ENCODE data around the gene SLC35B3. TPM values are rescaled to one million over a fixed set of nuclear protein-coding genes. Genes with fewer than 3 reads are reported as not detected.

SLC35B3 gene
- total RNA-seq, 1 experiment from 2014 or later, result 16.7 TPM

- no peak overlapping the region for H3K4me3 ChIP-seq (ENCODE audit: low read depth in 2 of 2, low read length in 2 of 2)
- H3K4me1 ChIP-seq (ENCODE audit: control insufficient read depth, insufficient read depth, low read length), result no peaks in the 10 kb centered on the region
- H3K36me3 ChIP-seq (ENCODE audit: control insufficient read depth, insufficient read depth, low read length), result no peaks in the 10 kb centered on the region
- TF ChIP-seq POLR2AphosphoS5 (IDR thresholded peaks at IDR 0.05; ENCODE audit: low read depth, low read length) (no peak), TCF7L2 (IDR thresholded peaks at IDR 0.05; ENCODE audit: low read depth, low read length) (no peak), SIN3A (IDR thresholded peaks at IDR 0.05; ENCODE audit: borderline replicate concordance, insufficient read depth, low read depth, low read length) (no peak), REST (IDR thresholded peaks at IDR 0.05; ENCODE audit: insufficient read depth in 1 of 2, low read depth in 2 of 2, low read length in 1 of 2) (no peak)
- TF ChIP-seq, protein P1, sequence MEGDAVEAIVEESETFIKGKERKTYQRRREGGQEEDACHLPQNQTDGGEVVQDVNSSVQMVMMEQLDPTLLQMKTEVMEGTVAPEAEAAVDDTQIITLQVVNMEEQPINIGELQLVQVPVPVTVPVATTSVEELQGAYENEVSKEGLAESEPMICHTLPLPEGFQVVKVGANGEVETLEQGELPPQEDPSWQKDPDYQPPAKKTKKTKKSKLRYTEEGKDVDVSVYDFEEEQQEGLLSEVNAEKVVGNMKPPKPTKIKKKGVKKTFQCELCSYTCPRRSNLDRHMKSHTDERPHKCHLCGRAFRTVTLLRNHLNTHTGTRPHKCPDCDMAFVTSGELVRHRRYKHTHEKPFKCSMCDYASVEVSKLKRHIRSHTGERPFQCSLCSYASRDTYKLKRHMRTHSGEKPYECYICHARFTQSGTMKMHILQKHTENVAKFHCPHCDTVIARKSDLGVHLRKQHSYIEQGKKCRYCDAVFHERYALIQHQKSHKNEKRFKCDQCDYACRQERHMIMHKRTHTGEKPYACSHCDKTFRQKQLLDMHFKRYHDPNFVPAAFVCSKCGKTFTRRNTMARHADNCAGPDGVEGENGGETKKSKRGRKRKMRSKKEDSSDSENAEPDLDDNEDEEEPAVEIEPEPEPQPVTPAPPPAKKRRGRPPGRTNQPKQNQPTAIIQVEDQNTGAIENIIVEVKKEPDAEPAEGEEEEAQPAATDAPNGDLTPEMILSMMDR (IDR thresholded peaks at IDR 0.05), result no peak
- DNase-seq (ENCODE audit: low read depth, low spot score), result no peak
- H3K27ac ChIP-seq (ENCODE audit: low read length), result no peak overlapping the region
- CTCF ChIA-PET, result no interaction called here
- intact Hi-C loops (cut with micrococcal nuclease; ENCODE audit: unreplicated experiment) (no loop called here), in situ Hi-C loops (cut with HindIII; ENCODE audit: low pct_unique_long_range_greater_than_20kb, low sequenced_read_pairs) (no loop called here)
- no peaks in the 10 kb centered on the region for H3K9me3 ChIP-seq (ENCODE audit: control insufficient read depth, insufficient read depth, low read depth, low read length)
- no peak for ATAC-seq
- peaks cover 4% of the 10 kb centered on the region for H3K27me3 ChIP-seq (ENCODE audit: control insufficient read depth, insufficient read depth, low read length)
- POLR2A ChIA-PET, result no interaction called here
- no TSS peak for BruUV-seq (replicated peaks)
These were observed 32.8 kb downstream of the SLC35B3 start for GRCh38 chr6:8402546-8402945.

DNA sequence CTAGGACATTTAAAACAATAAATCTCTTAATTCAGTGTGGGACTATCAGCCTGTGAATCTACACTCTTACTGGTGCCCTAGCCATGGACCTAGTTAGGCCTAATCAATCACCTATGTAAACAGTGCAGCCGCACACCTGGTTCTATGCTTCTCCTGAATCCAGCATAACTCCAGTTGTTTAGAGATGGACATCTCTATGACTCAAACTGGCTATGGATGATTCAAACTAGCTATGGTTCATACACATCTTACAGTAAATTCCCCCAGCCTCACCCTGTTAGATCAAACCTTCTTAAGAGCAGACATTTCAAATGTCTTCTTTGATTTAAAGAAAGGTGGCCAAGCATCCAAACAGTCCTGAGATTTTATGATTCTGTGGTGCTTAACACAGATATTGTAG is 34.7 kb downstream of the SLC35B3 start:
- ATAC-seq, result no peak
- TF ChIP-seq, protein P1 (IDR thresholded peaks at IDR 0.05), result no peak
- TF ChIP-seq TCF7L2 (IDR thresholded peaks at IDR 0.05; ENCODE audit: low read depth, low read length), result no peak
- no peak for TF ChIP-seq POLR2AphosphoS5 (IDR thresholded peaks at IDR 0.05; ENCODE audit: low read depth, low read length)
- no peak for TF ChIP-seq REST (IDR thresholded peaks at IDR 0.05; ENCODE audit: insufficient read depth in 1 of 2, low read depth in 2 of 2, low read length in 1 of 2)
- no peak for TF ChIP-seq SIN3A (IDR thresholded peaks at IDR 0.05; ENCODE audit: borderline replicate concordance, insufficient read depth, low read depth, low read length)
- Histone ChIP-seq H3K36me3 (ENCODE audit: control insufficient read depth, insufficient read depth, low read length) (no peaks in the 10 kb centered on the region), H3K4me1 (ENCODE audit: control insufficient read depth, insufficient read depth, low read length) (no peaks in the 10 kb centered on the region), H3K27me3 (ENCODE audit: control insufficient read depth, insufficient read depth, low read length) (peaks cover 7% of the 10 kb centered on the region), H3K27ac (ENCODE audit: low read length) (no peak overlapping the region), H3K4me3 (ENCODE audit: low read depth in 2 of 2, low read length in 2 of 2) (no peak overlapping the region), H3K9me3 (ENCODE audit: control insufficient read depth, insufficient read depth, low read depth, low read length) (no peaks in the 10 kb centered on the region)
- ChIA-PET POLR2A (no interaction called here), CTCF (no interaction called here)
- intact Hi-C loops (cut with micrococcal nuclease; ENCODE audit: unreplicated experiment), result no loop called here
- no peak for DNase-seq (ENCODE audit: low read depth, low spot score)
- no TSS peak for BruUV-seq (replicated peaks)
- in situ Hi-C loops (cut with HindIII; ENCODE audit: low pct_unique_long_range_greater_than_20kb, low sequenced_read_pairs), result no loop called here
